HepG2 (cell line): ENCODE results near the gene RPL35. TPM values are rescaled to one million over a fixed set of nuclear protein-coding genes. Genes with fewer than 3 reads are reported as not detected.

Experiments used
- ADNP ChIP-seq: sonication (generic); formaldehyde crosslinking; IDR thresholded peaks from 2 replicates; pipeline ENCODE4 v1.4.0; 2020; ENCODE audit warnings: missing genetic modification reagents
- AKAP8 ChIP-seq: sonication (generic); formaldehyde crosslinking; IDR thresholded peaks from 2 replicates; pipeline ENCODE4 v1.5.1; 2020; ENCODE audit warnings: mild to moderate bottlenecking, missing genetic modification reagents
- DNMT3B ChIP-seq: conservative IDR thresholded peaks from 2 replicates; pipeline ENCODE4 v1.6.1; 2016; ENCODE audit warnings: missing biosample characterization, control low read depth
- HNF4A ChIP-seq: sonication (generic); formaldehyde crosslinking; IDR thresholded peaks from 2 replicates; pipeline ENCODE4 v1.4.0; 2020; ENCODE audit warnings: missing genetic modification reagents
- KAT8 ChIP-seq: IDR thresholded peaks from 2 replicates; pipeline ENCODE4 v1.6.1; 2016; ENCODE audit warnings: missing genetic modification reagents, missing compliant biosample characterization
- NFATC3 ChIP-seq: sonication (generic); formaldehyde crosslinking; IDR thresholded peaks from 2 replicates; pipeline ENCODE4 v1.5.1; 2020; ENCODE audit warnings: mild to moderate bottlenecking, missing genetic modification reagents
- NFIB ChIP-seq: sonication (generic); formaldehyde crosslinking; IDR thresholded peaks from 2 replicates; pipeline ENCODE4 v1.9.0; 2021; ENCODE audit warnings: missing genetic modification reagents, mild to moderate bottlenecking, borderline replicate concordance
- NFRKB ChIP-seq: fragments of 450-650 bp; IDR thresholded peaks from 2 replicates; pipeline ENCODE4 v1.6.1; 2017
- POLR2A ChIP-seq, 2 experiments: IDR thresholded peaks; 2 replicates each; pipeline ENCODE4 v1.6.1; 2011; ENCODE audit warnings: low read depth in 2 of 2, low read length in 2 of 2, mild to moderate bottlenecking in 1 of 2, moderate library complexity in 1 of 2; ENCODE audit not compliant: insufficient read depth in 1 of 2
- RAD21 ChIP-seq: fragments of 450-650 bp; formaldehyde crosslinking; IDR thresholded peaks from 2 replicates; pipeline ENCODE4 v1.5.0; 2020; ENCODE audit warnings: mild to moderate bottlenecking
- REPIN1 ChIP-seq: sonication (generic); formaldehyde crosslinking; IDR thresholded peaks from 2 replicates; pipeline ENCODE4 v1.8.0; 2022; ENCODE audit warnings: missing genetic modification reagents, low read depth, mild to moderate bottlenecking, borderline replicate concordance
- SP2 ChIP-seq: sonication (generic); formaldehyde crosslinking; IDR thresholded peaks from 2 replicates; pipeline ENCODE4 v1.5.1; 2020; ENCODE audit warnings: mild to moderate bottlenecking, missing genetic modification reagents
- TEAD3 ChIP-seq: optimal IDR thresholded peaks from 2 replicates; pipeline ENCODE3; 2016; ENCODE audit warnings: borderline replicate concordance
- ZNF205 ChIP-seq: IDR thresholded peaks from 2 replicates; pipeline ENCODE4 v1.6.1; 2018; ENCODE audit warnings: missing biosample characterization, missing genetic modification reagents
- ZNF207 ChIP-seq: fragments of 450-650 bp; IDR thresholded peaks from 2 replicates; pipeline ENCODE4 v1.6.1; 2016; ENCODE audit warnings: antibody characterized with exemption, borderline replicate concordance
- ZNF564 ChIP-seq: sonication (generic); formaldehyde crosslinking; IDR thresholded peaks from 2 replicates; pipeline ENCODE4 v1.8.1; 2023; ENCODE audit warnings: mild to moderate bottlenecking, missing genetic modification reagents
- ZNF652 ChIP-seq: IDR thresholded peaks from 2 replicates; pipeline ENCODE4 v1.6.1; 2016; ENCODE audit warnings: low read depth, borderline replicate concordance
- ZNF720 ChIP-seq: sonication (generic); formaldehyde crosslinking; IDR thresholded peaks from 2 replicates; pipeline ENCODE4 v1.4.0; 2020; ENCODE audit warnings: missing genetic modification reagents
- ZNF777 ChIP-seq: sonication (generic); formaldehyde crosslinking; IDR thresholded peaks from 2 replicates; pipeline ENCODE4 v1.4.0; 2020; ENCODE audit warnings: missing genetic modification reagents
- polyA plus RNA-seq, 8 experiments: library from polyadenylated mRNA; depleted of rRNA in 3 of 8; stranded (reverse) in 7 of 8; unstranded in 1 of 8; fragments of >200 nt; fragmentation: Illumina TruSeq in 4 of 8; extraction: Trizol in 4 of 8; gene quantifications; 2 replicates each; pipeline versions ENCODE4 v1.2.1 to v1.2.3, GENCODE V29; 2011 to 2016; ENCODE audit warnings: low read depth in 4 of 8, missing spikeins in 1 of 8, mixed read lengths in 1 of 8; ENCODE audit not compliant: insufficient read depth in 1 of 8
- total RNA-seq, 5 experiments: library from RNA; depleted of rRNA; stranded (reverse); fragments of >200 nt; fragmentation: Illumina TruSeq; extraction: Trizol; gene quantifications; 2 replicates each; pipeline ENCODE4 v1.2.3, GENCODE V29; 2016; ENCODE audit warnings: low read depth in 1 of 5
- TF ChIP-seq, protein P1 (sequence below): sonication (generic); formaldehyde crosslinking; IDR thresholded peaks from 2 replicates; pipeline ENCODE4 v1.5.0; 2020; ENCODE audit warnings: mild to moderate bottlenecking, missing genetic modification reagents
- TF ChIP-seq, protein P2 (sequence below): sonication (generic); formaldehyde crosslinking; IDR thresholded peaks from 2 replicates; pipeline ENCODE4 v1.5.0; 2020; ENCODE audit warnings: missing genetic modification reagents
- TF ChIP-seq, protein P3 (sequence below): IDR thresholded peaks from 2 replicates; pipeline ENCODE4 v1.6.1; 2016; ENCODE audit warnings: missing compliant biosample characterization, missing genetic modification reagents, borderline replicate concordance
- TF ChIP-seq, protein P4 (sequence below): sonication (generic); formaldehyde crosslinking; conservative IDR thresholded peaks from 2 replicates; pipeline ENCODE4 v1.4.0; 2020; ENCODE audit warnings: missing genetic modification reagents
- TF ChIP-seq, protein P5 (sequence below): IDR thresholded peaks from 2 replicates; pipeline ENCODE4 v1.6.1; 2016; ENCODE audit warnings: low read depth, control low read depth

The RPL35 gene
- total and polyA plus RNA-seq, 2 of the 13 experiments (the other 11 are each of a cell fraction or from before 2014, with no cell fraction given) = 2,153 to 2,935 TPM

DNA sequence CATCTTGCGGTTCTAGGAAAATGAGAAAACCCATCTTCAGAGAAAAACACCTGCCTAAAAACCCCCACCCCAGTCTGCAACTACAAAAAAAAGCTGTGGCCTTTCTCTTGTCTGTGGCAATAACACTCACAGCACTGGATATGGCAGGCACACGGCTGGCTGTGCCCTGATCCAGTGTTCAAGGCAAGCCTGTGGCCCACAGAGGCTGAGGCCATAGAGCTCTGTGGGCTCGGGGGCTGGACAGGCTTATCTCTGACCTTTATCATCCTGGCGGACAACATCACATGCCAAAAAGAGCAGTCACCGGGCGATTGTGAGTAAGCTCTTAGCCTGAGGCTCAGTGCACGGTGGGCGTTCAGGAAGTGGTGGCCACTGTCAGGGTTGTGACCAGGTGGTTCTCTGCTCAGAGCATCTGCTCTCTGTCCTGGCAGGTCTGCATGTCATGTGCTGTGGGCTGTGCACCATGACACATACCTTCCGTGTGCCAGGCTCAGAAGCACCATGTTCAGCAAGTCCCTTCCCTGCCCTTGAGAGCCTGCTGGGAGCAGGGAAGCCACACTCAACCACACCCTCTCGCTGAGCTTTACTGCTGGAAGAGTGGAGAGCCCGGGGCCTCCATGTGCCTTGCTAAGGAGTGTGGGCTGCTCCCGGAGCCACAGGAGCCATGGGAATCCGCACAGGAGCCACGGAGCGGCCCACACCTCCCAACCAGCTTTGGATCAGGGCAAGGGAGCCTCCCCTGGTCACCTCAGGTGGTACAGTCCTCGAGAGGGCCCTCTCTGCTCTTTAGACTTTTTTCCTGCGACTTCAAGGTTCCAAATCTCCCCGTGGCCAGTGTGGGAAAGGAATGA lies 43.1 kb downstream of the RPL35 start (continued):
- TF ChIP-seq HNF4A (CRISPR knock-in tag) = peak; percentile 54; the same call in 1 of the 2 replicates
- TF ChIP-seq NFRKB = no peak
- TF ChIP-seq ZNF652 (CRISPR knock-in tag) = no peak
- TF ChIP-seq NFATC3 (CRISPR knock-in tag) = no peak
- 0 out of 2 replicates have a peak, but pooled peaks have one; percentile 29 for TF ChIP-seq RAD21 (CRISPR knock-in tag)
- TF ChIP-seq, protein P1, sequence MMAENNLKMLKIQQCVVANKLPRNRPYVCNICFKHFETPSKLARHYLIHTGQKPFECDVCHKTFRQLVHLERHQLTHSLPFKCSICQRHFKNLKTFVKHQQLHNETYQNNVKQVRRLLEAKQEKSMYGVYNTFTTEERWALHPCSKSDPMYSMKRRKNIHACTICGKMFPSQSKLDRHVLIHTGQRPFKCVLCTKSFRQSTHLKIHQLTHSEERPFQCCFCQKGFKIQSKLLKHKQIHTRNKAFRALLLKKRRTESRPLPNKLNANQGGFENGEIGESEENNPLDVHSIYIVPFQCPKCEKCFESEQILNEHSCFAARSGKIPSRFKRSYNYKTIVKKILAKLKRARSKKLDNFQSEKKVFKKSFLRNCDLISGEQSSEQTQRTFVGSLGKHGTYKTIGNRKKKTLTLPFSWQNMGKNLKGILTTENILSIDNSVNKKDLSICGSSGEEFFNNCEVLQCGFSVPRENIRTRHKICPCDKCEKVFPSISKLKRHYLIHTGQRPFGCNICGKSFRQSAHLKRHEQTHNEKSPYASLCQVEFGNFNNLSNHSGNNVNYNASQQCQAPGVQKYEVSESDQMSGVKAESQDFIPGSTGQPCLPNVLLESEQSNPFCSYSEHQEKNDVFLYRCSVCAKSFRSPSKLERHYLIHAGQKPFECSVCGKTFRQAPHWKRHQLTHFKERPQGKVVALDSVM (CRISPR knock-in tag) = no peak; the same call in none of the 2 replicates
- no peak for TF ChIP-seq ZNF720 (CRISPR knock-in tag)
- TF ChIP-seq ZNF564 = 0 out of 2 replicates have a peak, but pooled peaks have one; percentile 34
- TF ChIP-seq, protein P2, sequence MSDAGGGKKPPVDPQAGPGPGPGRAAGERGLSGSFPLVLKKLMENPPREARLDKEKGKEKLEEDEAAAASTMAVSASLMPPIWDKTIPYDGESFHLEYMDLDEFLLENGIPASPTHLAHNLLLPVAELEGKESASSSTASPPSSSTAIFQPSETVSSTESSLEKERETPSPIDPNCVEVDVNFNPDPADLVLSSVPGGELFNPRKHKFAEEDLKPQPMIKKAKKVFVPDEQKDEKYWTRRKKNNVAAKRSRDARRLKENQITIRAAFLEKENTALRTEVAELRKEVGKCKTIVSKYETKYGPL (CRISPR knock-in tag) = peak; percentile 31; the same call in 1 of the 2 replicates
- TF ChIP-seq ZNF777 (CRISPR knock-in tag) = 0 out of 2 replicates have a peak, but pooled peaks have one; percentile 34
- no peak for TF ChIP-seq NFIB (CRISPR knock-in tag)
- TF ChIP-seq POLR2A (IDR thresholded peaks at IDR 0.05; ENCODE audit: insufficient read depth in 1 of 2, low read depth in 2 of 2, low read length in 2 of 2) = peak; percentile 41 to 67; a peak in 3 of 4 replicates
- TF ChIP-seq KAT8 = peak; percentile 0; the same call in 1 of the 2 replicates
- TF ChIP-seq, protein P3, sequence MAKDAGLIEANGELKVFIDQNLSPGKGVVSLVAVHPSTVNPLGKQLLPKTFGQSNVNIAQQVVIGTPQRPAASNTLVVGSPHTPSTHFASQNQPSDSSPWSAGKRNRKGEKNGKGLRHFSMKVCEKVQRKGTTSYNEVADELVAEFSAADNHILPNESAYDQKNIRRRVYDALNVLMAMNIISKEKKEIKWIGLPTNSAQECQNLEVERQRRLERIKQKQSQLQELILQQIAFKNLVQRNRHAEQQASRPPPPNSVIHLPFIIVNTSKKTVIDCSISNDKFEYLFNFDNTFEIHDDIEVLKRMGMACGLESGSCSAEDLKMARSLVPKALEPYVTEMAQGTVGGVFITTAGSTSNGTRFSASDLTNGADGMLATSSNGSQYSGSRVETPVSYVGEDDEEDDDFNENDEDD (CRISPR knock-in tag) = 0 out of 2 replicates have a peak, but pooled peaks have one; percentile 12
- 0 out of 2 replicates have a peak, but pooled peaks have one; percentile 42 for TF ChIP-seq AKAP8
- TF ChIP-seq, protein P4, sequence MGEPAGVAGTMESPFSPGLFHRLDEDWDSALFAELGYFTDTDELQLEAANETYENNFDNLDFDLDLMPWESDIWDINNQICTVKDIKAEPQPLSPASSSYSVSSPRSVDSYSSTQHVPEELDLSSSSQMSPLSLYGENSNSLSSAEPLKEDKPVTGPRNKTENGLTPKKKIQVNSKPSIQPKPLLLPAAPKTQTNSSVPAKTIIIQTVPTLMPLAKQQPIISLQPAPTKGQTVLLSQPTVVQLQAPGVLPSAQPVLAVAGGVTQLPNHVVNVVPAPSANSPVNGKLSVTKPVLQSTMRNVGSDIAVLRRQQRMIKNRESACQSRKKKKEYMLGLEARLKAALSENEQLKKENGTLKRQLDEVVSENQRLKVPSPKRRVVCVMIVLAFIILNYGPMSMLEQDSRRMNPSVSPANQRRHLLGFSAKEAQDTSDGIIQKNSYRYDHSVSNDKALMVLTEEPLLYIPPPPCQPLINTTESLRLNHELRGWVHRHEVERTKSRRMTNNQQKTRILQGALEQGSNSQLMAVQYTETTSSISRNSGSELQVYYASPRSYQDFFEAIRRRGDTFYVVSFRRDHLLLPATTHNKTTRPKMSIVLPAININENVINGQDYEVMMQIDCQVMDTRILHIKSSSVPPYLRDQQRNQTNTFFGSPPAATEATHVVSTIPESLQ (CRISPR knock-in tag) = no peak
- TF ChIP-seq ZNF205 (CRISPR knock-in tag) = no peak
- TF ChIP-seq, protein P5, sequence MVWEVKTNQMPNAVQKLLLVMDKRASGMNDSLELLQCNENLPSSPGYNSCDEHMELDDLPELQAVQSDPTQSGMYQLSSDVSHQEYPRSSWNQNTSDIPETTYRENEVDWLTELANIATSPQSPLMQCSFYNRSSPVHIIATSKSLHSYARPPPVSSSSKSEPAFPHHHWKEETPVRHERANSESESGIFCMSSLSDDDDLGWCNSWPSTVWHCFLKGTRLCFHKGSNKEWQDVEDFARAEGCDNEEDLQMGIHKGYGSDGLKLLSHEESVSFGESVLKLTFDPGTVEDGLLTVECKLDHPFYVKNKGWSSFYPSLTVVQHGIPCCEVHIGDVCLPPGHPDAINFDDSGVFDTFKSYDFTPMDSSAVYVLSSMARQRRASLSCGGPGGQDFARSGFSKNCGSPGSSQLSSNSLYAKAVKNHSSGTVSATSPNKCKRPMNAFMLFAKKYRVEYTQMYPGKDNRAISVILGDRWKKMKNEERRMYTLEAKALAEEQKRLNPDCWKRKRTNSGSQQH = no peak
- TF ChIP-seq ZNF207 = no peak
- no peak for TF ChIP-seq SP2 (CRISPR knock-in tag)
- TF ChIP-seq REPIN1 (CRISPR knock-in tag) = no peak; the same call in 1 of the 2 replicates
- no peak; the same call in 1 of the 2 replicates for TF ChIP-seq DNMT3B (CRISPR knock-in tag)
- TF ChIP-seq ADNP (CRISPR knock-in tag) = no peak
- TF ChIP-seq TEAD3 (CRISPR knock-in tag) = peak; percentile 74
